Measurements from ENCODE around the gene OPHN1.

DNA sequence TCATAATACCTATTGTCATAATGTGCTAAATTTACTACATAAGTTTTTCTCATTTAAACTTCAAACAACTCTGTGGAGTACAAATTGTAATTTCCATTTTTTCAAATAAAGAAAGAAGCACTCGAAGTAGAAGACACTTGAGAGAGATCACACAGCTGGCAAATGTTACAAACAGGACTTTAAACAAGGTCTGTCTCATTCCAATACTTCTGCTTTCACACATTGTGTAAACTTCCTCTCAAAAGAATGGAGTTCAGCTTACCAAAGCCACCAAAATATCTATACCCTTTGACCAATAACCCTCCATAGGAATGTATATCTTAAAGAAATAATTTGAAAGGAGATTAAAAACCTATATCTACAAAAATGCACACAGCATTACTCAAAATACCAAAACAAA is 88.3 kb downstream of the OPHN1 start:
- TF ChIP-seq, protein P1, sequence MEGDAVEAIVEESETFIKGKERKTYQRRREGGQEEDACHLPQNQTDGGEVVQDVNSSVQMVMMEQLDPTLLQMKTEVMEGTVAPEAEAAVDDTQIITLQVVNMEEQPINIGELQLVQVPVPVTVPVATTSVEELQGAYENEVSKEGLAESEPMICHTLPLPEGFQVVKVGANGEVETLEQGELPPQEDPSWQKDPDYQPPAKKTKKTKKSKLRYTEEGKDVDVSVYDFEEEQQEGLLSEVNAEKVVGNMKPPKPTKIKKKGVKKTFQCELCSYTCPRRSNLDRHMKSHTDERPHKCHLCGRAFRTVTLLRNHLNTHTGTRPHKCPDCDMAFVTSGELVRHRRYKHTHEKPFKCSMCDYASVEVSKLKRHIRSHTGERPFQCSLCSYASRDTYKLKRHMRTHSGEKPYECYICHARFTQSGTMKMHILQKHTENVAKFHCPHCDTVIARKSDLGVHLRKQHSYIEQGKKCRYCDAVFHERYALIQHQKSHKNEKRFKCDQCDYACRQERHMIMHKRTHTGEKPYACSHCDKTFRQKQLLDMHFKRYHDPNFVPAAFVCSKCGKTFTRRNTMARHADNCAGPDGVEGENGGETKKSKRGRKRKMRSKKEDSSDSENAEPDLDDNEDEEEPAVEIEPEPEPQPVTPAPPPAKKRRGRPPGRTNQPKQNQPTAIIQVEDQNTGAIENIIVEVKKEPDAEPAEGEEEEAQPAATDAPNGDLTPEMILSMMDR (IDR thresholded peaks at IDR 0.05) = no peak
- no peak for TF ChIP-seq POLR2A (IDR thresholded peaks at IDR 0.05)
